PC-3 (cell line): Measurements from ENCODE around the gene FAM83F. TPM values are rescaled to one million over a fixed set of nuclear protein-coding genes. Genes with fewer than 3 reads are reported as not detected.

Experiments used
- ATAC-seq: fragments of 200-7000 bp; cut with Tn5 transposase; 2 replicates; pipeline ENCODE4 v1.9.1; 2020; ENCODE audit warnings: mild to moderate bottlenecking, moderate library complexity
- BruUV-seq: library from RNA; stranded (reverse); fragments of 400-500 nt; replicated peaks from 2 replicates; lab custom pipeline; 2021; lab: Mats Ljungman, UMichigan
- CTCF ChIA-PET: fragments of 300-600 bp; sonication (Branson Sonifier 250); formaldehyde crosslinking; loops from one replicate; lab custom pipeline; 2022; ENCODE audit warnings: antibody characterized with exemption; lab: Charles Lee
- POLR2A ChIA-PET: fragments of 300-600 bp; sonication (Branson Sonifier 250); formaldehyde crosslinking; loops from one replicate; lab custom pipeline; 2022; ENCODE audit warnings: antibody characterized with exemption; ENCODE audit not compliant: unreplicated experiment; lab: Charles Lee
- DNase-seq: peaks from one replicate; pipeline ENCODE4 v3.0.0-alpha.2; 2015
- H2AFZ ChIP-seq: fragments of 300-600 bp; sonication (generic); 2 replicates; pipeline ENCODE4 v1.6.0; 2016; ENCODE audit warnings: antibody characterized with exemption, low read length
- H3F3A ChIP-seq: fragments of 300-600 bp; sonication (generic); one replicate; pipeline ENCODE4 v1.6.0; 2017; ENCODE audit warnings: antibody characterized with exemption, low read length, control low read depth, mild to moderate bottlenecking; ENCODE audit not compliant: unreplicated experiment
- H3K27ac ChIP-seq: fragments of 300-600 bp; sonication (generic); 2 replicates; pipeline ENCODE4 v1.5.1; 2016; ENCODE audit warnings: mild to moderate bottlenecking, low read length
- H3K27me3 ChIP-seq: fragments of 300-600 bp; sonication (generic); 2 replicates; pipeline ENCODE4 v1.6.1; 2016; ENCODE audit warnings: low read length, mixed read lengths
- H3K36me3 ChIP-seq: fragments of 300-600 bp; sonication (generic); 2 replicates; pipeline ENCODE4 v1.6.1; 2016; ENCODE audit warnings: low read depth, mixed run types, low read length, mixed read lengths
- H3K4me1 ChIP-seq: fragments of 300-600 bp; sonication (generic); 2 replicates; pipeline ENCODE4 v1.5.1; 2016; ENCODE audit warnings: low read length; ENCODE audit not compliant: insufficient read depth
- H3K4me2 ChIP-seq: fragments of 300-600 bp; sonication (generic); 2 replicates; pipeline ENCODE4 v1.6.0; 2016; ENCODE audit warnings: low read length
- H3K4me3 ChIP-seq: fragments of 300-600 bp; sonication (generic); 2 replicates; pipeline ENCODE4 v1.5.1; 2016; ENCODE audit warnings: mild to moderate bottlenecking, low read length, mixed read lengths
- H3K79me2 ChIP-seq: fragments of 300-600 bp; sonication (generic); 2 replicates; pipeline ENCODE4 v1.6.1; 2017; ENCODE audit warnings: low read length, mixed read lengths
- H3K9ac ChIP-seq: fragments of 300-600 bp; sonication (generic); 2 replicates; pipeline ENCODE4 v1.6.0; 2016; ENCODE audit warnings: mild to moderate bottlenecking, low read length
- H3K9me2 ChIP-seq: fragments of 300-600 bp; sonication (generic); replicated peaks from 2 replicates; pipeline ENCODE4 v1.6.1; 2016; ENCODE audit warnings: mixed run types, low read length, mixed read lengths
- H3K9me3 ChIP-seq: fragments of 300-600 bp; sonication (generic); 2 replicates; pipeline ENCODE4 v1.6.1; 2016; ENCODE audit warnings: low read length, mixed read lengths
- H4K20me1 ChIP-seq: fragments of 300-600 bp; sonication (generic); 2 replicates; pipeline ENCODE4 v1.6.1; 2016; ENCODE audit warnings: low read length, mixed read lengths
- EZH2 ChIP-seq: fragments of 300-600 bp; sonication (generic); IDR thresholded peaks from one replicate; pipeline ENCODE4 v1.6.1; 2017; ENCODE audit warnings: antibody characterized with exemption, mild to moderate bottlenecking, low read length; ENCODE audit not compliant: unreplicated experiment
- EZH2phosphoT487 ChIP-seq: fragments of 300-600 bp; sonication (generic); IDR thresholded peaks from 2 replicates; pipeline ENCODE4 v1.6.1; 2018; ENCODE audit warnings: mild to moderate bottlenecking, antibody characterized with exemption, low read length, borderline replicate concordance
- intact Hi-C: fragments of 100-400 bp; cut with micrococcal nuclease; formaldehyde crosslinking; loops from 2 replicates; pipeline ENCODE4 v1.9.0; 2023
- total RNA-seq: library from RNA; depleted of rRNA; stranded (reverse); fragments of >200 nt; gene quantifications from 2 replicates; pipeline ENCODE4 v1.2.3, GENCODE V29; 2014
- TF ChIP-seq, protein P1 (sequence below): fragments of 300-600 bp; sonication (generic); conservative IDR thresholded peaks from 2 replicates; pipeline ENCODE4 v1.5.1; 2017; ENCODE audit warnings: antibody characterized with exemption, low read depth, mild to moderate bottlenecking, low read length

FAM83F gene
- total RNA-seq, 1 experiment from 2014 or later, result 5.5 TPM

DNA sequence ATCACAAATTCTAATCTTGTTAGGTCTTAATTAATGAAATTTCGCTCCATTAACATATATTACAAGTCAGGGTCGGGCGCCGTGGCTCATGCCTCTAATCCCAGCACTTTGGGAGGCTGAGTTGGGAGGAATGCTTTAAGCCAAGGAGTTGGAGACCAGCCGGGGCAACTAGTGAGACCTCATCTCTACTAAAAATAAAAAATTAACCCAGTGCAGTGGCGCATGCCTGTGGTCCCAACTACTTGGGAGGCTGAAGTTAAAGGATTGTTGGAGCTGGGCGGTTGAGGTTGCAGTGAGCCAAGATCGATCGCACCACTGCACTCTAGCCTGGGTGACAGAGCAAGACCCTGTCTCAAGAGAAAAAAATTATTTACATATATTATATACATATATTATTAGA, 32.7 kb upstream of the FAM83F start:
- Histone ChIP-seq H3K27me3 (no peaks in the 10 kb centered on the region), H3K79me2 (no peaks in the 10 kb centered on the region), H3K36me3 (no peaks in the 10 kb centered on the region), H3K4me1 (peaks cover 32% of the 10 kb centered on the region), H3K9me3 (no peaks in the 10 kb centered on the region), H3K9ac (no peak overlapping the region), H4K20me1 (no peaks in the 10 kb centered on the region), H3K4me2 (peak overlapping the region; percentile 58), H3K9me2 (no peaks in the 10 kb centered on the region), H2AFZ (no peak overlapping the region), H3K27ac (peak overlapping the region; percentile 61), H3F3A (no peaks in the 10 kb centered on the region), H3K4me3 (no peak overlapping the region)
- CTCF ChIA-PET, result no interaction called here
- ATAC-seq (no peak), DNase-seq (no peak)
- POLR2A ChIA-PET, result no interaction called here
- intact Hi-C loops, result no loop called here
- BruUV-seq, result no TSS peak
- TF ChIP-seq EZH2phosphoT487 (no peak), EZH2 (no peak)
- TF ChIP-seq, protein P1, sequence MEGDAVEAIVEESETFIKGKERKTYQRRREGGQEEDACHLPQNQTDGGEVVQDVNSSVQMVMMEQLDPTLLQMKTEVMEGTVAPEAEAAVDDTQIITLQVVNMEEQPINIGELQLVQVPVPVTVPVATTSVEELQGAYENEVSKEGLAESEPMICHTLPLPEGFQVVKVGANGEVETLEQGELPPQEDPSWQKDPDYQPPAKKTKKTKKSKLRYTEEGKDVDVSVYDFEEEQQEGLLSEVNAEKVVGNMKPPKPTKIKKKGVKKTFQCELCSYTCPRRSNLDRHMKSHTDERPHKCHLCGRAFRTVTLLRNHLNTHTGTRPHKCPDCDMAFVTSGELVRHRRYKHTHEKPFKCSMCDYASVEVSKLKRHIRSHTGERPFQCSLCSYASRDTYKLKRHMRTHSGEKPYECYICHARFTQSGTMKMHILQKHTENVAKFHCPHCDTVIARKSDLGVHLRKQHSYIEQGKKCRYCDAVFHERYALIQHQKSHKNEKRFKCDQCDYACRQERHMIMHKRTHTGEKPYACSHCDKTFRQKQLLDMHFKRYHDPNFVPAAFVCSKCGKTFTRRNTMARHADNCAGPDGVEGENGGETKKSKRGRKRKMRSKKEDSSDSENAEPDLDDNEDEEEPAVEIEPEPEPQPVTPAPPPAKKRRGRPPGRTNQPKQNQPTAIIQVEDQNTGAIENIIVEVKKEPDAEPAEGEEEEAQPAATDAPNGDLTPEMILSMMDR, result no peak

DNA sequence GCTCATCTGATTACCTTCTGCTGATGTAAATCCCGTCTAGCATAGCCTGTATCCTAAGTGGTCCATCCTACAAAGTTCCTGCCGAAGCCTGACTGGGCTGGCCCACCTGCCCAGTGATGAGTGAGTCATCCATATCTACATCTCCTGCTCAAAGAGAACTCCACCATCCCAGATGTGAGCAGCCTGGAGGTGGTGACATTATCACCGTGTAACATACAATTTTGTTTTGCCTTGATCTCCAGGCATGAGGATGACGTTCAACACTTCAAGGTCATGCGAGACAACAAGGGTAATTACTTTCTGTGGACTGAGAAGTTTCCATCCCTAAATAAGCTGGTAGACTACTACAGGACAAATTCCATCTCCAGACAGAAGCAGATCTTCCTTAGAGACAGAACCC, 29.0 kb upstream of the FAM83F start:
- Histone ChIP-seq H3K9me3 (no peaks in the 10 kb centered on the region), H3K9me2 (no peaks in the 10 kb centered on the region), H3K79me2 (no peaks in the 10 kb centered on the region), H3K4me3 (no peak overlapping the region), H3K4me1 (peaks cover 23% of the 10 kb centered on the region), H3K36me3 (no peaks in the 10 kb centered on the region), H3K4me2 (no peak overlapping the region), H2AFZ (no peak overlapping the region), H3K27me3 (no peaks in the 10 kb centered on the region), H3F3A (no peaks in the 10 kb centered on the region), H3K9ac (no peak overlapping the region), H4K20me1 (no peaks in the 10 kb centered on the region), H3K27ac (no peak overlapping the region)
- DNase-seq (no peak), ATAC-seq (no peak)
- intact Hi-C loops, result no loop called here
- POLR2A ChIA-PET, result no interaction called here
- CTCF ChIA-PET, result no interaction called here
- no TSS peak for BruUV-seq
- TF ChIP-seq, protein P1, result no peak
- no peak for TF ChIP-seq EZH2
- no peak for TF ChIP-seq EZH2phosphoT487

DNA sequence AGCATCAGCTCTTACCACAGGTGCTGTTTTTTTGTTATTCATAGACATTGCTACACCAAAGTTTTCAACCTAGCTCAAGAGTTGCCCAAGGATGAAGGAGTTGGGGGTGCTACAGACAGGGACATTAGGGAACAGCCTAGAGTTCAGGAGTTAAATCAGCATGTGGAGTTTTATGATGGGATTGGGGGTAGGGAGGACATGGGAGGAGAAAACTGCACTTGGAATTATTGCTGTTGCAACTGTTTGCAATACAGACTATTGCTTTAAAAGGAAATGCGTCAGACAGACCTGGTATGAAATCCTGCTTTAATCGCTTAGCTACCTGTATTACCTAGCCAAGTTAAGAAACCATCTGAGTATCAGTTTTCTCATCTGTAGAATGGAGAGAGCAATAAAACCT, 28.3 kb upstream of the FAM83F start:
- Histone ChIP-seq H3F3A (no peaks in the 10 kb centered on the region), H4K20me1 (no peaks in the 10 kb centered on the region), H3K36me3 (no peaks in the 10 kb centered on the region), H3K27ac (no peak overlapping the region), H2AFZ (no peak overlapping the region), H3K4me3 (no peak overlapping the region), H3K9me2 (no peaks in the 10 kb centered on the region), H3K9me3 (no peaks in the 10 kb centered on the region), H3K9ac (no peak overlapping the region), H3K79me2 (no peaks in the 10 kb centered on the region), H3K4me1 (peaks cover 17% of the 10 kb centered on the region), H3K27me3 (peaks cover 5% of the 10 kb centered on the region; the same call in 1 of the 2 replicates), H3K4me2 (no peak overlapping the region)
- intact Hi-C loops, result no loop called here
- ChIA-PET POLR2A (no interaction called here), CTCF (no interaction called here)
- no peak for ATAC-seq
- no TSS peak for BruUV-seq
- DNase-seq, result no peak
- TF ChIP-seq EZH2, result no peak
- TF ChIP-seq, protein P1, result no peak
- no peak for TF ChIP-seq EZH2phosphoT487
